HepG2 (cell line): Measurements from ENCODE around the gene SNRPD2. TPM values are rescaled to one million over a fixed set of nuclear protein-coding genes. Genes with fewer than 3 reads are reported as not detected.

ENCODE experiments used
- AGO2 ChIP-seq: fragments of 200-400 bp; formaldehyde crosslinking; optimal IDR thresholded peaks from 2 replicates; pipeline ENCODE3; 2017; ENCODE audit warnings: mild to moderate bottlenecking, low read depth, low read length, moderate library complexity
- ATAD3A ChIP-seq: sonication (generic); formaldehyde crosslinking; IDR thresholded peaks from 2 replicates; pipeline ENCODE4 v1.4.0; 2020; ENCODE audit warnings: missing genetic modification reagents
- IRF2 ChIP-seq: IDR thresholded peaks from 2 replicates; pipeline ENCODE4 v1.6.1; 2018; ENCODE audit warnings: missing genetic modification reagents, missing compliant biosample characterization
- NRL ChIP-seq: sonication (generic); formaldehyde crosslinking; IDR thresholded peaks from 2 replicates; pipeline ENCODE4 v1.5.0; 2020; ENCODE audit warnings: missing genetic modification reagents, mild to moderate bottlenecking, moderate library complexity, borderline replicate concordance
- U2AF1 ChIP-seq: fragments of 200-400 bp; formaldehyde crosslinking; optimal IDR thresholded peaks from 2 replicates; pipeline ENCODE3; 2017; ENCODE audit warnings: mild to moderate bottlenecking, low read depth, low read length
- ZBTB3 ChIP-seq: sonication (generic); formaldehyde crosslinking; IDR thresholded peaks from 2 replicates; pipeline ENCODE4 v1.4.0; 2020; ENCODE audit warnings: low read depth, mild to moderate bottlenecking, moderate library complexity, missing genetic modification reagents, borderline replicate concordance
- ZFAT ChIP-seq: sonication (generic); formaldehyde crosslinking; conservative IDR thresholded peaks from 2 replicates; pipeline ENCODE4 v1.8.1; 2023; ENCODE audit warnings: missing genetic modification reagents, inconsistent platforms
- ZNF180 ChIP-seq: sonication (generic); formaldehyde crosslinking; IDR thresholded peaks from 2 replicates; pipeline ENCODE4 v1.4.0; 2020; ENCODE audit warnings: low read depth, missing genetic modification reagents, borderline replicate concordance
- ZNF253 ChIP-seq: sonication (generic); formaldehyde crosslinking; IDR thresholded peaks from 2 replicates; pipeline ENCODE4 v1.8.0; 2022; ENCODE audit warnings: mild to moderate bottlenecking, missing genetic modification reagents, borderline replicate concordance
- ZNF282 ChIP-seq: fragments of 450-650 bp; IDR thresholded peaks from 2 replicates; pipeline ENCODE4 v1.6.1; 2018; ENCODE audit not compliant: partially characterized antibody
- ZNF33A ChIP-seq: sonication (generic); formaldehyde crosslinking; IDR thresholded peaks from 2 replicates; pipeline ENCODE4 v1.5.1; 2020; ENCODE audit warnings: missing genetic modification reagents, mild to moderate bottlenecking, moderate library complexity, borderline replicate concordance
- ZNF563 ChIP-seq: sonication (generic); formaldehyde crosslinking; IDR thresholded peaks from 2 replicates; pipeline ENCODE4 v1.8.0; 2022; ENCODE audit warnings: mild to moderate bottlenecking, moderate library complexity, missing genetic modification reagents
- ZNF619 ChIP-seq: sonication (generic); formaldehyde crosslinking; IDR thresholded peaks from 2 replicates; pipeline ENCODE4 v1.4.0; 2020; ENCODE audit warnings: mild to moderate bottlenecking, missing genetic modification reagents
- polyA plus RNA-seq, 8 experiments: library from polyadenylated mRNA; depleted of rRNA in 3 of 8; stranded (reverse) in 7 of 8; unstranded in 1 of 8; fragments of >200 nt; fragmentation: Illumina TruSeq in 4 of 8; extraction: Trizol in 4 of 8; gene quantifications; 2 replicates each; pipeline versions ENCODE4 v1.2.1 to v1.2.3, GENCODE V29; 2011 to 2016; ENCODE audit warnings: low read depth in 4 of 8, missing spikeins in 1 of 8, mixed read lengths in 1 of 8; ENCODE audit not compliant: insufficient read depth in 1 of 8
- total RNA-seq, 5 experiments: library from RNA; depleted of rRNA; stranded (reverse); fragments of >200 nt; fragmentation: Illumina TruSeq; extraction: Trizol; gene quantifications; 2 replicates each; pipeline ENCODE4 v1.2.3, GENCODE V29; 2016; ENCODE audit warnings: low read depth in 1 of 5
- TF ChIP-seq, protein P1 (sequence below): sonication (generic); formaldehyde crosslinking; IDR thresholded peaks from 2 replicates; pipeline ENCODE4 v1.8.1; 2023; ENCODE audit warnings: mild to moderate bottlenecking, missing genetic modification reagents
- TF ChIP-seq, protein P2 (sequence below): sonication (generic); formaldehyde crosslinking; IDR thresholded peaks from 2 replicates; pipeline ENCODE4 v1.4.0; 2020; ENCODE audit warnings: mild to moderate bottlenecking, missing genetic modification reagents
- TF ChIP-seq, protein P3 (sequence below): sonication (generic); formaldehyde crosslinking; IDR thresholded peaks from 2 replicates; pipeline ENCODE4 v1.4.0; 2020; ENCODE audit warnings: missing genetic modification reagents
- TF ChIP-seq, protein P4 (sequence below): sonication (generic); formaldehyde crosslinking; IDR thresholded peaks from 2 replicates; pipeline ENCODE4 v1.8.0; 2022; ENCODE audit warnings: mild to moderate bottlenecking, missing genetic modification reagents
- TF ChIP-seq, protein P5 (sequence below): sonication (generic); formaldehyde crosslinking; IDR thresholded peaks from 2 replicates; pipeline ENCODE4 v1.8.0; 2022; ENCODE audit warnings: missing genetic modification reagents, low read depth, mild to moderate bottlenecking, borderline replicate concordance

SNRPD2 gene
- total and polyA plus RNA-seq, 2 of the 13 experiments (the other 11 are each of a cell fraction or from before 2014, with no cell fraction given), result 299 to 485 TPM

DNA sequence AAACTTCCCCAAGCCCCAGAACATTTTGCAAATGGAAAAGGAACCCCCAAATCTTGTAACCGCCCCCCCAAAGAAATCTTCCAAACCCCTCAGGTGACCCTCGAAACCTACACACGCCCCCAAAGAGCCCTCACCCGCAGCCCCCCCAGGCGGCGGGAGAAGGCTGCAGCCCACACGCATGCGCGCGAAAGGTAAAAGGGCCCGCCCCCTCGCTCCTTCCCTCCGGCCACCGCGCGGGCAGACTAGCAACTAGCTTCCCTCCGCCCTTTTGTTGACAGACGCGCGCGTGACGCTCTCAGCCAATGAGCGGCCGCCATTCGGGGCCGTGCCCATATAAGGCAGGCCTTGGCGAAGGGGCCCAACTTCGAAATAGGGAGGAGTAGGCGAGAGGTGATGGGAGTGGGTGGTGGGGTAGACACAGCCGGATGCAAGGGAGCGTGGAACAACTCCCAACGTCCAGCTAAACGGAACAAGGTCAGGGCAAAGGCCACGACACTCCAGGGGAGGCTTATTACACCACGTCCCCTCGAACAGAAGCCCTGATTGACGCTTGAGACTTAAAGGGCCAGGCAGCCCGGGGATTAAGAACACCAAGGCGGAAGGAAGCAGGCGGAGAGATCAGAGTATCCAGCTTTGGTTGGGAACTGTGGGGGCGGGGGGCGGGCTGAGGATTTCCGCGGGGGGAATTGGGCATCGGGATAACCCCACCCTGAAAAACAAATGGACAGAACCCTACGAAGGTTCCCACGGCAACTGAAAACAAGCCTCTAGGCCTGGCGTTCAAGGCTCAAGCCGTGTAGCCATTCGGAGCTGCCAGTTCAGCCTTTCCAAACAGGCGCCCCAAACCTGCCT, 25.6 kb upstream of the SNRPD2 start (continued):
- TF ChIP-seq ZNF563 (CRISPR knock-in tag), result no peak
- TF ChIP-seq, protein P1, sequence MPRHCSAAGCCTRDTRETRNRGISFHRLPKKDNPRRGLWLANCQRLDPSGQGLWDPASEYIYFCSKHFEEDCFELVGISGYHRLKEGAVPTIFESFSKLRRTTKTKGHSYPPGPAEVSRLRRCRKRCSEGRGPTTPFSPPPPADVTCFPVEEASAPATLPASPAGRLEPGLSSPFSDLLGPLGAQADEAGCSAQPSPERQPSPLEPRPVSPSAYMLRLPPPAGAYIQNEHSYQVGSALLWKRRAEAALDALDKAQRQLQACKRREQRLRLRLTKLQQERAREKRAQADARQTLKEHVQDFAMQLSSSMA (CRISPR knock-in tag), result no peak
- TF ChIP-seq, protein P2, sequence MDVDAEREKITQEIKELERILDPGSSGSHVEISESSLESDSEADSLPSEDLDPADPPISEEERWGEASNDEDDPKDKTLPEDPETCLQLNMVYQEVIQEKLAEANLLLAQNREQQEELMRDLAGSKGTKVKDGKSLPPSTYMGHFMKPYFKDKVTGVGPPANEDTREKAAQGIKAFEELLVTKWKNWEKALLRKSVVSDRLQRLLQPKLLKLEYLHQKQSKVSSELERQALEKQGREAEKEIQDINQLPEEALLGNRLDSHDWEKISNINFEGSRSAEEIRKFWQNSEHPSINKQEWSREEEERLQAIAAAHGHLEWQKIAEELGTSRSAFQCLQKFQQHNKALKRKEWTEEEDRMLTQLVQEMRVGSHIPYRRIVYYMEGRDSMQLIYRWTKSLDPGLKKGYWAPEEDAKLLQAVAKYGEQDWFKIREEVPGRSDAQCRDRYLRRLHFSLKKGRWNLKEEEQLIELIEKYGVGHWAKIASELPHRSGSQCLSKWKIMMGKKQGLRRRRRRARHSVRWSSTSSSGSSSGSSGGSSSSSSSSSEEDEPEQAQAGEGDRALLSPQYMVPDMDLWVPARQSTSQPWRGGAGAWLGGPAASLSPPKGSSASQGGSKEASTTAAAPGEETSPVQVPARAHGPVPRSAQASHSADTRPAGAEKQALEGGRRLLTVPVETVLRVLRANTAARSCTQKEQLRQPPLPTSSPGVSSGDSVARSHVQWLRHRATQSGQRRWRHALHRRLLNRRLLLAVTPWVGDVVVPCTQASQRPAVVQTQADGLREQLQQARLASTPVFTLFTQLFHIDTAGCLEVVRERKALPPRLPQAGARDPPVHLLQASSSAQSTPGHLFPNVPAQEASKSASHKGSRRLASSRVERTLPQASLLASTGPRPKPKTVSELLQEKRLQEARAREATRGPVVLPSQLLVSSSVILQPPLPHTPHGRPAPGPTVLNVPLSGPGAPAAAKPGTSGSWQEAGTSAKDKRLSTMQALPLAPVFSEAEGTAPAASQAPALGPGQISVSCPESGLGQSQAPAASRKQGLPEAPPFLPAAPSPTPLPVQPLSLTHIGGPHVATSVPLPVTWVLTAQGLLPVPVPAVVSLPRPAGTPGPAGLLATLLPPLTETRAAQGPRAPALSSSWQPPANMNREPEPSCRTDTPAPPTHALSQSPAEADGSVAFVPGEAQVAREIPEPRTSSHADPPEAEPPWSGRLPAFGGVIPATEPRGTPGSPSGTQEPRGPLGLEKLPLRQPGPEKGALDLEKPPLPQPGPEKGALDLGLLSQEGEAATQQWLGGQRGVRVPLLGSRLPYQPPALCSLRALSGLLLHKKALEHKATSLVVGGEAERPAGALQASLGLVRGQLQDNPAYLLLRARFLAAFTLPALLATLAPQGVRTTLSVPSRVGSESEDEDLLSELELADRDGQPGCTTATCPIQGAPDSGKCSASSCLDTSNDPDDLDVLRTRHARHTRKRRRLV (CRISPR knock-in tag), result no peak
- no peak for TF ChIP-seq NRL
- TF ChIP-seq, protein P3, sequence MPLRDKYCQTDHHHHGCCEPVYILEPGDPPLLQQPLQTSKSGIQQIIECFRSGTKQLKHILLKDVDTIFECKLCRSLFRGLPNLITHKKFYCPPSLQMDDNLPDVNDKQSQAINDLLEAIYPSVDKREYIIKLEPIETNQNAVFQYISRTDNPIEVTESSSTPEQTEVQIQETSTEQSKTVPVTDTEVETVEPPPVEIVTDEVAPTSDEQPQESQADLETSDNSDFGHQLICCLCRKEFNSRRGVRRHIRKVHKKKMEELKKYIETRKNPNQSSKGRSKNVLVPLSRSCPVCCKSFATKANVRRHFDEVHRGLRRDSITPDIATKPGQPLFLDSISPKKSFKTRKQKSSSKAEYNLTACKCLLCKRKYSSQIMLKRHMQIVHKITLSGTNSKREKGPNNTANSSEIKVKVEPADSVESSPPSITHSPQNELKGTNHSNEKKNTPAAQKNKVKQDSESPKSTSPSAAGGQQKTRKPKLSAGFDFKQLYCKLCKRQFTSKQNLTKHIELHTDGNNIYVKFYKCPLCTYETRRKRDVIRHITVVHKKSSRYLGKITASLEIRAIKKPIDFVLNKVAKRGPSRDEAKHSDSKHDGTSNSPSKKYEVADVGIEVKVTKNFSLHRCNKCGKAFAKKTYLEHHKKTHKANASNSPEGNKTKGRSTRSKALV, result peak; percentile 38; the same call in 1 of the 2 replicates
- no peak for TF ChIP-seq ZNF253 (CRISPR knock-in tag)
- TF ChIP-seq, protein P4, sequence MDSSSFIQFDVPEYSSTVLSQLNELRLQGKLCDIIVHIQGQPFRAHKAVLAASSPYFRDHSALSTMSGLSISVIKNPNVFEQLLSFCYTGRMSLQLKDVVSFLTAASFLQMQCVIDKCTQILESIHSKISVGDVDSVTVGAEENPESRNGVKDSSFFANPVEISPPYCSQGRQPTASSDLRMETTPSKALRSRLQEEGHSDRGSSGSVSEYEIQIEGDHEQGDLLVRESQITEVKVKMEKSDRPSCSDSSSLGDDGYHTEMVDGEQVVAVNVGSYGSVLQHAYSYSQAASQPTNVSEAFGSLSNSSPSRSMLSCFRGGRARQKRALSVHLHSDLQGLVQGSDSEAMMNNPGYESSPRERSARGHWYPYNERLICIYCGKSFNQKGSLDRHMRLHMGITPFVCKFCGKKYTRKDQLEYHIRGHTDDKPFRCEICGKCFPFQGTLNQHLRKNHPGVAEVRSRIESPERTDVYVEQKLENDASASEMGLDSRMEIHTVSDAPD, result 0 out of 2 replicates have a peak, but pooled peaks have one; percentile 39
- no peak for TF ChIP-seq ATAD3A (CRISPR knock-in tag)
- peak; percentile 77 for TF ChIP-seq AGO2
- no peak for TF ChIP-seq ZFAT (CRISPR knock-in tag)
- TF ChIP-seq ZNF33A (CRISPR knock-in tag), result no peak
- no peak for TF ChIP-seq ZNF180 (CRISPR knock-in tag)
- no peak for TF ChIP-seq ZBTB3 (CRISPR knock-in tag)
- TF ChIP-seq ZNF619 (CRISPR knock-in tag), result no peak
- TF ChIP-seq U2AF1, result no peak
- TF ChIP-seq, protein P5, sequence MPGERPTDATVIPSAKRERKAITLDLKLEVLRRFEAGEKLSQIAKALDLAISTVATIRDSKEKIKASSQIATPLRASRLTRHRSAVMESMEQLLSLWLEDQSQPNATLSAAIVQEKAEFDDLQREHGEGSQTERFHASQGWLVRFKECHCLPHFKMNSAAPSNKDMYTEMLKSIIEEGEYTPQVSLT, result no peak
- no peak for TF ChIP-seq ZNF282
- no peak; the same call in 1 of the 2 replicates for TF ChIP-seq IRF2 (CRISPR knock-in tag)
